Right lobe of liver (tissue), 6 donors: Measurements from ENCODE around the gene NPFFR1. TPM values are rescaled to one million over a fixed set of nuclear protein-coding genes. Genes with fewer than 3 reads are reported as not detected.
"Not testable (repeated sequence)": the region's sequence is repeated elsewhere in the genome, so short reads cannot be mapped to it uniquely, and the experiment has no call there.

ENCODE experiments used
- ATAC-seq, 4 donors: fragments of 200-7000 bp; cut with Tn5 transposase; one replicate each; pipeline ENCODE4 v1.9.1; 2020; ENCODE audit warnings: mild to moderate bottlenecking in 4 of 4, moderate library complexity in 4 of 4
- DNase-seq, 3 donors: peaks; one replicate each; pipeline ENCODE4 v3.0.0-alpha.2; 2020
- H3K27ac ChIP-seq, 3 donors: fragments of 200-600 bp; one replicate each; pipeline ENCODE4 v1.8.0; 2022
- H3K27me3 ChIP-seq, 2 donors: fragments of 200-600 bp; one replicate each; pipeline ENCODE4 v1.8.0; 2022
- H3K36me3 ChIP-seq, 4 donors: fragments of 200-600 bp; sonication (generic) in 1 of 4; one replicate each; pipeline versions ENCODE4 v1.5.1 to v1.8.0; 2017 to 2022; ENCODE audit warnings: control low read depth in 1 of 4
- H3K4me1 ChIP-seq, 4 donors: fragments of 200-600 bp; sonication (generic) in 1 of 4; one replicate each; pipeline versions ENCODE4 v1.5.1 to v1.8.0; 2017 to 2022; ENCODE audit warnings: control low read depth in 1 of 4
- H3K4me3 ChIP-seq, 3 donors: fragments of 200-600 bp; one replicate each; pipeline ENCODE4 v1.8.0; 2022
- H3K9me3 ChIP-seq, 4 donors: fragments of 200-600 bp; sonication (generic) in 1 of 4; one replicate each; pipeline versions ENCODE4 v1.5.1 to v1.8.0; 2017 to 2022; ENCODE audit warnings: control low read depth in 1 of 4
- POLR2A ChIP-seq: fragments of 450-650 bp; IDR thresholded peaks from one replicate; pipeline ENCODE4 v1.6.1; 2017; ENCODE audit warnings: antibody characterized with exemption, mild to moderate bottlenecking
- WGBS: methylation state at CpG from one replicate; pipeline ENCODE4 v1.1.6; 2018; ENCODE audit warnings: low coverage, low lambda C conversion rate; ENCODE audit not compliant: insufficient coverage; ENCODE audit errors: missing lambda C conversion rate; 5-methylcytosine and 5-hydroxymethylcytosine counted together
- intact Hi-C, 2 donors: fragments of 100-400 bp; cut with DNase I; formaldehyde crosslinking; loops; one replicate each; pipeline versions ENCODE4 v1.11.2 to v1.14.1; 2022
- total RNA-seq, 6 experiments: library from RNA; depleted of rRNA in 2 of 6; stranded (reverse); fragments of >200 nt in 2 of 6; fragmentation: NEBNext Ultra II Directional in 3 of 6; extraction: Animal tissue kit (Norgen Biotek cat#: 25700) in 3 of 6; gene quantifications; one replicate each; pipeline versions ENCODE4 v1.1.0 to v1.2.4, GENCODE V29; 2016 to 2023
- TF ChIP-seq, protein P1 (sequence below), 4 donors: fragments of 200-600 bp in 3 of 4; fragments of 450-650 bp in 1 of 4; IDR thresholded peaks; one replicate each; pipeline versions ENCODE4 v1.5.1 to v1.8.0; 2016 to 2022; ENCODE audit warnings: antibody characterized with exemption in 4 of 4, mild to moderate bottlenecking in 2 of 4
- donor health status: DM: no; HTN: yes; CAD: no.
- donor health status: DM: no; HTN: no; CAD: no.
- donor health status: DM: no; HTN: no; CAD: no.
- donor health status: DM: no; HTN: yes; CAD: no.
- donor health status: DM: no; HTN: yes; CAD: no.

Gene NPFFR1
- total RNA-seq, 6 experiments from 2014 or later: not detected

DNA sequence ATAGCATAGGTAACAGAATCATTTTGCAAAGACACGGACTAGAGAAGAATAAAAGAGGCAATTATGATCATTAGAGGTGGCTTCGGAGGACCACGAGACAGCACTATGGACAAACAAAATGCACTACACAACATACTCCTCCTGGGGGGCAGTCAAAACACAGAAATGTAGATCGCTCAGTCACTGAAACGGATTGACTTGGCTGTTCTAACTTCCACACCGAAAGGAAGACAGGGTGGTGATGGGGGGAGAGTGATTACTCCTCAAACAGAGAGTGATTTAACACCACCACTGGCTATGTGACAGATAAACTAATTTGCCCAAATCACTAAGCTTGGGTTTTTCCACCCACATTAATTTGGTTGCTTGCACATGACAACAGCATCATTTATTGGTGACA, 36.4 kb downstream of the NPFFR1 start:
- Histone ChIP-seq H3K9me3 (no peaks in the 10 kb centered on the region), H3K4me3 (no peak overlapping the region), H3K4me1 (no peaks in the 10 kb centered on the region), H3K27ac (no peak overlapping the region), H3K36me3 (no peaks in the 10 kb centered on the region), H3K27me3 (no peaks in the 10 kb centered on the region)
- DNase-seq: no peak
- TF ChIP-seq POLR2A: no peak
- TF ChIP-seq, protein P1, sequence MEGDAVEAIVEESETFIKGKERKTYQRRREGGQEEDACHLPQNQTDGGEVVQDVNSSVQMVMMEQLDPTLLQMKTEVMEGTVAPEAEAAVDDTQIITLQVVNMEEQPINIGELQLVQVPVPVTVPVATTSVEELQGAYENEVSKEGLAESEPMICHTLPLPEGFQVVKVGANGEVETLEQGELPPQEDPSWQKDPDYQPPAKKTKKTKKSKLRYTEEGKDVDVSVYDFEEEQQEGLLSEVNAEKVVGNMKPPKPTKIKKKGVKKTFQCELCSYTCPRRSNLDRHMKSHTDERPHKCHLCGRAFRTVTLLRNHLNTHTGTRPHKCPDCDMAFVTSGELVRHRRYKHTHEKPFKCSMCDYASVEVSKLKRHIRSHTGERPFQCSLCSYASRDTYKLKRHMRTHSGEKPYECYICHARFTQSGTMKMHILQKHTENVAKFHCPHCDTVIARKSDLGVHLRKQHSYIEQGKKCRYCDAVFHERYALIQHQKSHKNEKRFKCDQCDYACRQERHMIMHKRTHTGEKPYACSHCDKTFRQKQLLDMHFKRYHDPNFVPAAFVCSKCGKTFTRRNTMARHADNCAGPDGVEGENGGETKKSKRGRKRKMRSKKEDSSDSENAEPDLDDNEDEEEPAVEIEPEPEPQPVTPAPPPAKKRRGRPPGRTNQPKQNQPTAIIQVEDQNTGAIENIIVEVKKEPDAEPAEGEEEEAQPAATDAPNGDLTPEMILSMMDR (IDR thresholded peaks at IDR 0.05): no peak
- intact Hi-C loops: no loop called here
- 73% methylated on average over 6 of the region's 6 CpGs for WGBS
- ATAC-seq: no peak

- no peak for TF ChIP-seq POLR2A
- TF ChIP-seq, protein P1 (IDR thresholded peaks at IDR 0.05): no peak
- H3K36me3 ChIP-seq: no peaks in the 10 kb centered on the region
- ATAC-seq: no peak
- H3K4me1 ChIP-seq: no peaks in the 10 kb centered on the region
- H3K9me3 ChIP-seq: no peaks in the 10 kb centered on the region
- no peak for DNase-seq
- 89% methylated on average over 3 of the region's 3 CpGs for WGBS
- no peak overlapping the region for H3K4me3 ChIP-seq
- no peaks in the 10 kb centered on the region for H3K27me3 ChIP-seq
- intact Hi-C loops: no loop called here
- H3K27ac ChIP-seq: no peak overlapping the region
Observed at GRCh38 chr10:70241081-70241480, 42.7 kb downstream of the NPFFR1 start.

DNA sequence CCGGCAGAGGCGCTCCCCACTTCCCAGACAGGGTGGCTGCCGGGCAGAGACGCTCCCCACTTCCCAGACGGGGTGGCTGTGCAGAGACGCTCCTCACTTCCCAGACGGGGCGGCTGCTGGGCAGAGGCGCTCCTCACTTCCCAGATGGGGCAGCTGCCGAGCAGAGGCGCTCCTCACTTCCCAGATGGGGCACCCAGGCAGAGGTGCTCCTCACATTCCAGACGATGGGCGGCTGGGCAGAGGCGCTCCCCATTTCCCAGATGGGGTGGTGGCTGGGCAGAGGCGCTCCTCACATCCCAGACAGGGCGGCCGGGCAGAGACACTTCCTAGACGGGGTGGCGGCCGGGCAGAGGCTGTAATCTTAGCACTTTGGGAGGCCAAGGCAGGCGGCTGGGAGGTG, 43.8 kb downstream of the NPFFR1 start:
- WGBS: no CpG with 5 or more reads among the region's 21 CpGs
- H3K4me3 ChIP-seq, H3K36me3 ChIP-seq, ATAC-seq, DNase-seq, H3K9me3 ChIP-seq, intact Hi-C loops, H3K27ac ChIP-seq, H3K27me3 ChIP-seq, H3K4me1 ChIP-seq: not testable (repeated sequence)

GRCh38 chr10:70239077-70239976, 44.5 kb downstream of the NPFFR1 start:
- H3K4me1 ChIP-seq, DNase-seq, H3K27me3 ChIP-seq, H3K36me3 ChIP-seq, H3K9me3 ChIP-seq, H3K27ac ChIP-seq, H3K4me3 ChIP-seq, ATAC-seq, intact Hi-C loops: not testable (repeated sequence)
- no CpG with 5 or more reads among the region's 55 CpGs for WGBS

DNA sequence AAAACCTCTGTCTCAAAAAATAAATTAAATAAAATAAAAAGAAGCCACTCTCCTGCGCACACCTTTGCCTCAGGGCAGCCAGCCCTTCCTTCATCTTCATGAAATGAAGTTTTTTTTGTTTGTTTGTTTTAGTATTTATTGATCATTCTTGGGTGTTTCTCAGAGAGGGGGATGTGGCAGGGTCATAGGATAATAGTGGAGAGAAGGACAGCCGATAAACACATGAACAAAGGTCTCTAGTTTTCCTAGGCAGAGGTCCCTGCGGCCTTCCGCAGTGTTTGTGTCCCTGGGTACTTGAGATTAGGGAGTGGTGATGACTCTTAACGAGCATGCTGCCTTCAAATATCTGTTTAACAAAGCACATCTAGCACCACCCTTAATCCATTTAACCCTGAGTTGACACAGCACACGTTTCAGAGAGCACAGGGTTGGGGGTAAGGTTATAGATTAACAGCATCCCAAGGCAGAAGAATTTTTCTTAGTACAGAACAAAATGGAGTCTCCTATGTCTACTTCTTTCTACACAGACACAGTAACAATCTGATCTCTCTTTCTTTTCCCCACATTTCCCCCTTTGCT, 45.8 kb downstream of the NPFFR1 start:
- DNase-seq, H3K27ac ChIP-seq, H3K4me1 ChIP-seq, ATAC-seq, H3K27me3 ChIP-seq, H3K9me3 ChIP-seq, H3K4me3 ChIP-seq, H3K36me3 ChIP-seq, intact Hi-C loops: not testable (repeated sequence)
- WGBS: 69% methylated on average over 6 of the region's 6 CpGs
